ENCODE results near the gene NKAIN2.

Gene NKAIN2

GRCh38 chr6:124490122-124490521 is 686.5 kb downstream of the NKAIN2 start (continued):
- TF ChIP-seq PRDM2 (tag by site-specific recombination; IDR thresholded peaks at IDR 0.05; ENCODE audit: borderline replicate concordance) (no peak), KLF8 (tag by site-specific recombination; IDR thresholded peaks at IDR 0.05) (peak; percentile 85), ZFP41 (tag by site-specific recombination; IDR thresholded peaks at IDR 0.05; ENCODE audit: borderline replicate concordance) (no peak), GLIS2 (tag by site-specific recombination; IDR thresholded peaks at IDR 0.05) (no peak), ZNF791 (tag by site-specific recombination; IDR thresholded peaks at IDR 0.05) (no peak), ZNF157 (tag by site-specific recombination; IDR thresholded peaks at IDR 0.05) (no peak), ZNF600 (tag by site-specific recombination; IDR thresholded peaks at IDR 0.05) (peak; percentile 86), ZNF366 (tag by site-specific recombination; conservative IDR thresholded peaks at IDR 0.05) (peak; percentile 73), SP2 (tag by site-specific recombination; IDR thresholded peaks at IDR 0.05) (peak; percentile 27; the same call in 1 of the 2 replicates), ZNF639 (tag by site-specific recombination; IDR thresholded peaks at IDR 0.05) (peak; percentile 97), ZNF132 (tag by site-specific recombination; IDR thresholded peaks at IDR 0.05; ENCODE audit: borderline replicate concordance) (no peak), ZFHX2 (tag by site-specific recombination; conservative IDR thresholded peaks at IDR 0.05) (no peak), ZNF777 (tag by site-specific recombination; IDR thresholded peaks at IDR 0.05; ENCODE audit: borderline replicate concordance) (no peak), ZNF133 (tag by site-specific recombination; IDR thresholded peaks at IDR 0.05) (no peak), BCL11A (tag by site-specific recombination; IDR thresholded peaks at IDR 0.05; ENCODE audit: low read depth) (peak; percentile 86; the same call in 1 of the 2 replicates), ZNF514 (tag by site-specific recombination; IDR thresholded peaks at IDR 0.05) (no peak), ZNF292 (tag by site-specific recombination; IDR thresholded peaks at IDR 0.05; ENCODE audit: borderline replicate concordance, low read depth) (no peak), SP3 (tag by site-specific recombination; IDR thresholded peaks at IDR 0.05) (peak; percentile 37; the same call in 1 of the 2 replicates), ZBTB11 (tag by site-specific recombination; conservative IDR thresholded peaks at IDR 0.05; ENCODE audit: low read depth) (no peak), ZNF138 (tag by site-specific recombination; IDR thresholded peaks at IDR 0.05; ENCODE audit: borderline replicate concordance) (no peak), ZNF274 (IDR thresholded peaks at IDR 0.05; ENCODE audit: low read length) (no peak), ZNF274 (tag by site-specific recombination; IDR thresholded peaks at IDR 0.05; ENCODE audit: borderline replicate concordance) (no peak), ZNF341 (tag by site-specific recombination; IDR thresholded peaks at IDR 0.05; ENCODE audit: low read depth) (no peak), ZNF184 (tag by site-specific recombination; IDR thresholded peaks at IDR 0.05) (peak; percentile 80), ZNF335 (tag by site-specific recombination; conservative IDR thresholded peaks at IDR 0.05) (peak; percentile 24; the same call in 1 of the 2 replicates), ZNF248 (tag by site-specific recombination; IDR thresholded peaks at IDR 0.05) (no peak)
- TF ChIP-seq, protein P1, sequence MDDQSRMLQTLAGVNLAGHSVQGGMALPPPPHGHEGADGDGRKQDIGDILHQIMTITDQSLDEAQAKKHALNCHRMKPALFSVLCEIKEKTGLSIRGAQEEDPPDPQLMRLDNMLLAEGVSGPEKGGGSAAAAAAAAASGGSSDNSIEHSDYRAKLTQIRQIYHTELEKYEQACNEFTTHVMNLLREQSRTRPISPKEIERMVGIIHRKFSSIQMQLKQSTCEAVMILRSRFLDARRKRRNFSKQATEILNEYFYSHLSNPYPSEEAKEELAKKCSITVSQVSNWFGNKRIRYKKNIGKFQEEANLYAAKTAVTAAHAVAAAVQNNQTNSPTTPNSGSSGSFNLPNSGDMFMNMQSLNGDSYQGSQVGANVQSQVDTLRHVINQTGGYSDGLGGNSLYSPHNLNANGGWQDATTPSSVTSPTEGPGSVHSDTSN (CRISPR knock-in tag; IDR thresholded peaks at IDR 0.05), result no peak
- TF ChIP-seq, protein P2, sequence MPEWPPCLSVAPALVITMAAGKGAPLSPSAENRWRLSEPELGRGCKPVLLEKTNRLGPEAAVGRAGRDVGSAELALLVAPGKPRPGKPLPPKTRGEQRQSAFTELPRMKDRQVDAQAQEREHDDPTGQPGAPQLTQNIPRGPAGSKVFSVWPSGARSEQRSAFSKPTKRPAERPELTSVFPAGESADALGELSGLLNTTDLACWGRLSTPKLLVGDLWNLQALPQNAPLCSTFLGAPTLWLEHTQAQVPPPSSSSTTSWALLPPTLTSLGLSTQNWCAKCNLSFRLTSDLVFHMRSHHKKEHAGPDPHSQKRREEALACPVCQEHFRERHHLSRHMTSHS (tag by site-specific recombination; IDR thresholded peaks at IDR 0.05), result no peak
